GM12878 (cell line): ENCODE results near the gene HNRNPA0. TPM values are rescaled to one million over a fixed set of nuclear protein-coding genes. Genes with fewer than 3 reads are reported as not detected.

Source experiments
- BRCA1 ChIP-seq: IDR thresholded peaks from 2 replicates; pipeline ENCODE4 v1.6.1; 2011; ENCODE audit warnings: low read depth, low read length, improper control_type of control experiment
- CBFB ChIP-seq: IDR thresholded peaks from 2 replicates; pipeline ENCODE4 v1.6.1; 2016; ENCODE audit warnings: antibody characterized with exemption, low read depth
- CHD1 ChIP-seq: IDR thresholded peaks from 2 replicates; pipeline ENCODE4 v1.6.1; 2012; ENCODE audit warnings: low read depth, low read length, improper control_type of control experiment
- EP300 ChIP-seq, 2 experiments: fragments of 150-350 bp in 1 of 2; IDR thresholded peaks; 2 replicates each; pipeline ENCODE4 v1.6.1; 2011 to 2012; ENCODE audit warnings: low read depth in 2 of 2, low read length in 2 of 2, borderline replicate concordance in 1 of 2, improper control_type of control experiment in 1 of 2, inconsistent platforms in 1 of 2; ENCODE audit not compliant: control insufficient read depth in 1 of 2
- ESRRA ChIP-seq: IDR thresholded peaks from 2 replicates; pipeline ENCODE4 v1.6.1; 2012; ENCODE audit warnings: mild to moderate bottlenecking, low read length, improper control_type of control experiment
- ETV6 ChIP-seq, 2 experiments: fragments of 450-650 bp in 1 of 2; IDR thresholded peaks in 1 of 2; conservative IDR thresholded peaks in 1 of 2; 2 replicates each; pipeline ENCODE4 v1.6.1; 2014; ENCODE audit warnings: antibody characterized with exemption in 1 of 2, borderline replicate concordance in 1 of 2, low read depth in 1 of 2, mild to moderate bottlenecking in 1 of 2, moderate library complexity in 1 of 2
- HDAC2 ChIP-seq: fragments of 200-600 bp; sonication (generic); IDR thresholded peaks from 2 replicates; pipeline ENCODE4 v1.6.1; 2017
- KDM1A ChIP-seq: fragments of 200-600 bp; sonication (generic); IDR thresholded peaks from 2 replicates; pipeline ENCODE4 v1.6.1; 2016; ENCODE audit warnings: borderline replicate concordance
- MEF2A ChIP-seq: IDR thresholded peaks from 2 replicates; pipeline ENCODE4 v1.6.1; 2011; ENCODE audit warnings: low read depth, mild to moderate bottlenecking, low read length, moderate library complexity; ENCODE audit not compliant: insufficient read depth
- NR2C1 ChIP-seq: fragments of 450-650 bp; IDR thresholded peaks from 2 replicates; pipeline ENCODE4 v1.6.1; 2017; ENCODE audit warnings: antibody characterized with exemption, mild to moderate bottlenecking, moderate library complexity
- RFX5 ChIP-seq: IDR thresholded peaks from 2 replicates; pipeline ENCODE4 v1.6.1; 2011; ENCODE audit warnings: low read depth, low read length, improper control_type of control experiment
- RUNX3 ChIP-seq: IDR thresholded peaks from 2 replicates; pipeline ENCODE4 v1.6.1; 2012; ENCODE audit warnings: low read length, inconsistent platforms
- TAF1 ChIP-seq: IDR thresholded peaks from 2 replicates; pipeline ENCODE4 v1.6.1; 2011; ENCODE audit warnings: mild to moderate bottlenecking, low read depth, low read length, borderline replicate concordance
- ZNF384 ChIP-seq: IDR thresholded peaks from 2 replicates; pipeline ENCODE4 v1.6.1; 2012; ENCODE audit warnings: low read depth, mild to moderate bottlenecking, low read length, improper control_type of control experiment, borderline replicate concordance
- ZNF622 ChIP-seq: fragments of 450-650 bp; IDR thresholded peaks from 2 replicates; pipeline ENCODE4 v1.6.1; 2017; ENCODE audit warnings: mild to moderate bottlenecking, inconsistent platforms
- polyA plus RNA-seq, 11 experiments: library from polyadenylated mRNA; depleted of rRNA in 4 of 11; unstranded in 6 of 11; stranded (reverse) in 5 of 11; fragments of >200 nt; fragmentation: Nextera tagmentation in 4 of 11; fragmentation: Illumina TruSeq in 1 of 11; extraction: Ambion mirVana in 4 of 11; extraction: Trizol in 1 of 11; gene quantifications; 1 replicate in 1 of 11; 2 replicates in 10 of 11; pipeline versions ENCODE4 v1.2.1 to v1.2.3, GENCODE V29; 2011 to 2016; ENCODE audit warnings: inconsistent platforms in 2 of 11, missing spikeins in 2 of 11, low read depth in 1 of 11
- total RNA-seq, 4 experiments: library from RNA; depleted of rRNA in 3 of 4; stranded (reverse); fragments of >200 nt in 3 of 4; fragmentation: Illumina TruSeq in 1 of 4; extraction: Trizol in 1 of 4; gene quantifications; 2 replicates each; pipeline versions ENCODE4 v1.2.1 to v1.2.3, GENCODE V29; 2013 to 2021
- TF ChIP-seq, protein P1 (sequence below), 3 experiments: IDR thresholded peaks in 2 of 3; conservative IDR thresholded peaks in 1 of 3; 2 replicates each; pipeline ENCODE4 v1.5.1; 2011; ENCODE audit warnings: low read depth in 3 of 3, low read length in 3 of 3, mild to moderate bottlenecking in 3 of 3, control low read depth in 2 of 3, moderate library complexity in 2 of 3, inconsistent platforms in 1 of 3, mixed read lengths in 1 of 3; ENCODE audit not compliant: control insufficient read depth in 2 of 3, insufficient read depth in 1 of 3; ENCODE audit errors: extremely low read depth in 1 of 3
- TF ChIP-seq, protein P2 (sequence below): fragments of 450-650 bp; IDR thresholded peaks from 2 replicates; pipeline ENCODE4 v1.6.1; 2016; ENCODE audit warnings: mild to moderate bottlenecking, moderate library complexity, borderline replicate concordance
- TF ChIP-seq, protein P3 (sequence below): IDR thresholded peaks from 2 replicates; pipeline ENCODE4 v1.6.1; 2012; ENCODE audit warnings: improper control_type of control experiment, low read depth, low read length; ENCODE audit not compliant: insufficient replicate concordance

HNRNPA0 gene
- total and polyA plus RNA-seq, 10 of the 15 experiments (the other 5 are each of a cell fraction or from before 2014, with no cell fraction given) = 6.3 to 45.0 (median 12.5) TPM

DNA sequence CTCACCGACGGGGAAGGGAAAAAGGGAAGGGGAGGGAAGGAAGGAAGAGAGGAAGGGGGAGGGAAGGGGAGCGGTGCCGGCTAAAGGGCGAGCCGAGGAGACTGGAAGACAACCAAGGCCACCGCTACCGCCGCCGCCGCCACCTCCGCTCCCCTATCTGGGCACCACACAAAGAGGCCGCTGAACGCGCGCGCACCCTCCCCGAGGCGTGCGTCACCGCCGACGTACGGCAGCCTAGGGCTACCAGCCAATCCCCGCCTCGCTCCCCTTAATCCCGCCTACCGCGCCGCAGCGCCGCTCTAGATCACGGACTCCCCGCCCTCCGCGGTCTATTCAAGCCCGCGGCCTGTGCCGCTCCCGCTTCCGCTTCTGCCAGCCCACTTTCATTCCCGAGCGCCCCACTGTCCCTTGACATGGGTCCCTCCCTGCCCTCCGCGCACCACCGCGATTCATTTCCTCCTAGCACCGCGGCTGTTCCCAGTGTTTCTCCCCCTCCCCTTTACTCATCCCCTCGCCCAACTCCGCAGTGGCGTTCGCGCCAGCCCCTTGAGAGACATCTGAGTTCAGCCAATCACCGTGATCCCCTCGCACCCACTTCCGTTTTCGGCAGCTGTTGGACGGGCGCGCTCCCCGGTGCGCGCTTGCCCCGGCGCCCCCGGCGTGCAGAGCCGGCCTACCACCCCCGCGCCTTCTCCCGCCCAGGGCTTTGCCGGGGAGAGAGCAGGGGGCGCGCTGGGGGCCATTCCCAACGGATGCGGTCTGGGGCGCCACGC lies at the start of gene HNRNPA0 (continued):
- TF ChIP-seq, protein P1, sequence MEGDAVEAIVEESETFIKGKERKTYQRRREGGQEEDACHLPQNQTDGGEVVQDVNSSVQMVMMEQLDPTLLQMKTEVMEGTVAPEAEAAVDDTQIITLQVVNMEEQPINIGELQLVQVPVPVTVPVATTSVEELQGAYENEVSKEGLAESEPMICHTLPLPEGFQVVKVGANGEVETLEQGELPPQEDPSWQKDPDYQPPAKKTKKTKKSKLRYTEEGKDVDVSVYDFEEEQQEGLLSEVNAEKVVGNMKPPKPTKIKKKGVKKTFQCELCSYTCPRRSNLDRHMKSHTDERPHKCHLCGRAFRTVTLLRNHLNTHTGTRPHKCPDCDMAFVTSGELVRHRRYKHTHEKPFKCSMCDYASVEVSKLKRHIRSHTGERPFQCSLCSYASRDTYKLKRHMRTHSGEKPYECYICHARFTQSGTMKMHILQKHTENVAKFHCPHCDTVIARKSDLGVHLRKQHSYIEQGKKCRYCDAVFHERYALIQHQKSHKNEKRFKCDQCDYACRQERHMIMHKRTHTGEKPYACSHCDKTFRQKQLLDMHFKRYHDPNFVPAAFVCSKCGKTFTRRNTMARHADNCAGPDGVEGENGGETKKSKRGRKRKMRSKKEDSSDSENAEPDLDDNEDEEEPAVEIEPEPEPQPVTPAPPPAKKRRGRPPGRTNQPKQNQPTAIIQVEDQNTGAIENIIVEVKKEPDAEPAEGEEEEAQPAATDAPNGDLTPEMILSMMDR (IDR thresholded peaks at IDR 0.05 in 2 of 3, conservative IDR thresholded peaks at IDR 0.05 in 1 of 3; ENCODE audit: control insufficient read depth in 2 of 3, extremely low read depth in 1 of 3, insufficient read depth in 1 of 3, low read depth in 3 of 3, low read length in 3 of 3) = no peak
- TF ChIP-seq ESRRA (no peak), MEF2A (no peak), ZNF622 (no peak), CBFB (peak; percentile 85), EP300 (IDR thresholded peaks at IDR 0.05; ENCODE audit: borderline replicate concordance in 1 of 2, control insufficient read depth in 1 of 2, low read depth in 2 of 2, low read length in 2 of 2) (peak in 1 of 2 experiments; percentile 100; a peak in 2 of 4 replicates), RUNX3 (peak; percentile 83), ETV6 (conservative IDR thresholded peaks at IDR 0.05 in 1 of 2, IDR thresholded peaks at IDR 0.05 in 1 of 2; ENCODE audit: borderline replicate concordance in 1 of 2, low read depth in 1 of 2) (no peak), HDAC2 (no peak), CHD1 (no peak), ZNF384 (no peak), TAF1 (peak; percentile 98), RFX5 (peak; percentile 62; the same call in 1 of the 2 replicates), KDM1A (no peak), BRCA1 (no peak), NR2C1 (no peak)
- TF ChIP-seq, protein P2, sequence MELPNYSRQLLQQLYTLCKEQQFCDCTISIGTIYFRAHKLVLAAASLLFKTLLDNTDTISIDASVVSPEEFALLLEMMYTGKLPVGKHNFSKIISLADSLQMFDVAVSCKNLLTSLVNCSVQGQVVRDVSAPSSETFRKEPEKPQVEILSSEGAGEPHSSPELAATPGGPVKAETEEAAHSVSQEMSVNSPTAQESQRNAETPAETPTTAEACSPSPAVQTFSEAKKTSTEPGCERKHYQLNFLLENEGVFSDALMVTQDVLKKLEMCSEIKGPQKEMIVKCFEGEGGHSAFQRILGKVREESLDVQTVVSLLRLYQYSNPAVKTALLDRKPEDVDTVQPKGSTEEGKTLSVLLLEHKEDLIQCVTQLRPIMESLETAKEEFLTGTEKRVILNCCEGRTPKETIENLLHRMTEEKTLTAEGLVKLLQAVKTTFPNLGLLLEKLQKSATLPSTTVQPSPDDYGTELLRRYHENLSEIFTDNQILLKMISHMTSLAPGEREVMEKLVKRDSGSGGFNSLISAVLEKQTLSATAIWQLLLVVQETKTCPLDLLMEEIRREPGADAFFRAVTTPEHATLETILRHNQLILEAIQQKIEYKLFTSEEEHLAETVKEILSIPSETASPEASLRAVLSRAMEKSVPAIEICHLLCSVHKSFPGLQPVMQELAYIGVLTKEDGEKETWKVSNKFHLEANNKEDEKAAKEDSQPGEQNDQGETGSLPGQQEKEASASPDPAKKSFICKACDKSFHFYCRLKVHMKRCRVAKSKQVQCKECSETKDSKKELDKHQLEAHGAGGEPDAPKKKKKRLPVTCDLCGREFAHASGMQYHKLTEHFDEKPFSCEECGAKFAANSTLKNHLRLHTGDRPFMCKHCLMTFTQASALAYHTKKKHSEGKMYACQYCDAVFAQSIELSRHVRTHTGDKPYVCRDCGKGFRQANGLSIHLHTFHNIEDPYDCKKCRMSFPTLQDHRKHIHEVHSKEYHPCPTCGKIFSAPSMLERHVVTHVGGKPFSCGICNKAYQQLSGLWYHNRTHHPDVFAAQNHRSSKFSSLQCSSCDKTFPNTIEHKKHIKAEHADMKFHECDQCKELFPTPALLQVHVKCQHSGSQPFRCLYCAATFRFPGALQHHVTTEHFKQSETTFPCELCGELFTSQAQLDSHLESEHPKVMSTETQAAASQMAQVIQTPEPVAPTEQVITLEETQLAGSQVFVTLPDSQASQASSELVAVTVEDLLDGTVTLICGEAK = peak; percentile 90
- TF ChIP-seq, protein P3, sequence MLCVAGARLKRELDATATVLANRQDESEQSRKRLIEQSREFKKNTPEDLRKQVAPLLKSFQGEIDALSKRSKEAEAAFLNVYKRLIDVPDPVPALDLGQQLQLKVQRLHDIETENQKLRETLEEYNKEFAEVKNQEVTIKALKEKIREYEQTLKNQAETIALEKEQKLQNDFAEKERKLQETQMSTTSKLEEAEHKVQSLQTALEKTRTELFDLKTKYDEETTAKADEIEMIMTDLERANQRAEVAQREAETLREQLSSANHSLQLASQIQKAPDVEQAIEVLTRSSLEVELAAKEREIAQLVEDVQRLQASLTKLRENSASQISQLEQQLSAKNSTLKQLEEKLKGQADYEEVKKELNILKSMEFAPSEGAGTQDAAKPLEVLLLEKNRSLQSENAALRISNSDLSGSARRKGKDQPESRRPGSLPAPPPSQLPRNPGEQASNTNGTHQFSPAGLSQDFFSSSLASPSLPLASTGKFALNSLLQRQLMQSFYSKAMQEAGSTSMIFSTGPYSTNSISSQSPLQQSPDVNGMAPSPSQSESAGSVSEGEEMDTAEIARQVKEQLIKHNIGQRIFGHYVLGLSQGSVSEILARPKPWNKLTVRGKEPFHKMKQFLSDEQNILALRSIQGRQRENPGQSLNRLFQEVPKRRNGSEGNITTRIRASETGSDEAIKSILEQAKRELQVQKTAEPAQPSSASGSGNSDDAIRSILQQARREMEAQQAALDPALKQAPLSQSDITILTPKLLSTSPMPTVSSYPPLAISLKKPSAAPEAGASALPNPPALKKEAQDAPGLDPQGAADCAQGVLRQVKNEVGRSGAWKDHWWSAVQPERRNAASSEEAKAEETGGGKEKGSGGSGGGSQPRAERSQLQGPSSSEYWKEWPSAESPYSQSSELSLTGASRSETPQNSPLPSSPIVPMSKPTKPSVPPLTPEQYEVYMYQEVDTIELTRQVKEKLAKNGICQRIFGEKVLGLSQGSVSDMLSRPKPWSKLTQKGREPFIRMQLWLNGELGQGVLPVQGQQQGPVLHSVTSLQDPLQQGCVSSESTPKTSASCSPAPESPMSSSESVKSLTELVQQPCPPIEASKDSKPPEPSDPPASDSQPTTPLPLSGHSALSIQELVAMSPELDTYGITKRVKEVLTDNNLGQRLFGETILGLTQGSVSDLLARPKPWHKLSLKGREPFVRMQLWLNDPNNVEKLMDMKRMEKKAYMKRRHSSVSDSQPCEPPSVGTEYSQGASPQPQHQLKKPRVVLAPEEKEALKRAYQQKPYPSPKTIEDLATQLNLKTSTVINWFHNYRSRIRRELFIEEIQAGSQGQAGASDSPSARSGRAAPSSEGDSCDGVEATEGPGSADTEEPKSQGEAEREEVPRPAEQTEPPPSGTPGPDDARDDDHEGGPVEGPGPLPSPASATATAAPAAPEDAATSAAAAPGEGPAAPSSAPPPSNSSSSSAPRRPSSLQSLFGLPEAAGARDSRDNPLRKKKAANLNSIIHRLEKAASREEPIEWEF = no peak
